Transverse colon (tissue), 4 donors: Measurements from ENCODE around the gene SYCE3. TPM values are rescaled to one million over a fixed set of nuclear protein-coding genes. Genes with fewer than 3 reads are reported as not detected.

Experiments used
- DNase-seq: peaks from one replicate; pipeline ENCODE4 v3.0.0-alpha.2; 2019
- H3K27ac ChIP-seq, 4 donors: fragments of 200-600 bp; sonication (generic); 2 replicates each; pipeline ENCODE4 v1.5.1; 2016 to 2018; ENCODE audit warnings: inconsistent platforms in 4 of 4
- H3K27me3 ChIP-seq: fragments of 200-600 bp; sonication (generic); 2 replicates; pipeline ENCODE4 v1.5.1; 2017; ENCODE audit warnings: inconsistent platforms
- H3K36me3 ChIP-seq, 4 donors: fragments of 200-600 bp; sonication (generic); 2 replicates each; pipeline ENCODE4 v1.5.1; 2017 to 2019; ENCODE audit warnings: inconsistent platforms in 4 of 4
- H3K4me1 ChIP-seq, 4 donors: fragments of 200-600 bp; sonication (generic); 2 replicates each; pipeline ENCODE4 v1.5.1; 2017 to 2020; ENCODE audit warnings: inconsistent platforms in 4 of 4
- H3K4me3 ChIP-seq, 4 donors: fragments of 200-600 bp; sonication (generic); 1 replicate in 1 of 4; 2 replicates in 3 of 4; pipeline versions ENCODE4 v1.5.1 to v1.6.1; 2017 to 2019; ENCODE audit warnings: inconsistent platforms in 4 of 4
- H3K9me3 ChIP-seq, 2 donors: fragments of 200-600 bp; sonication (generic); 2 replicates each; pipeline ENCODE4 v1.5.1; 2017 to 2019; ENCODE audit warnings: inconsistent platforms in 2 of 2
- EP300 ChIP-seq: sonication (generic); formaldehyde crosslinking; IDR thresholded peaks from one replicate; pipeline ENCODE4 v1.6.1; 2017; ENCODE audit warnings: antibody characterized with exemption, low read depth
- POLR2A ChIP-seq: fragments of 450-650 bp; IDR thresholded peaks from one replicate; pipeline ENCODE4 v1.6.1; 2016; ENCODE audit warnings: antibody characterized with exemption, mild to moderate bottlenecking, moderate library complexity
- POLR2AphosphoS5 ChIP-seq, 3 donors: sonication (generic); formaldehyde crosslinking; IDR thresholded peaks; one replicate each; pipeline ENCODE4 v1.6.1; 2016; ENCODE audit warnings: antibody characterized with exemption in 3 of 3
- WGBS, 2 donors: methylation state at CpG; one replicate each; pipeline ENCODE4 v1.1.5; 2018; ENCODE audit warnings: low coverage in 1 of 2; 5-methylcytosine and 5-hydroxymethylcytosine counted together
- in situ Hi-C, 4 donors: fragments of 200-750 bp; cut with MboI; loops; one replicate each; pipeline versions ENCODE4 v1.15.0 to v1.15.1; 2017; ENCODE audit warnings: low sequenced_read_pairs in 3 of 4, low pct_ligation_motif_present in 1 of 4, low pct_unique_long_range_greater_than_20kb in 1 of 4
- intact Hi-C: fragments of 100-400 bp; cut with DNase I; formaldehyde crosslinking; loops from one replicate; pipeline ENCODE4 v1.15.1; 2023; ENCODE audit warnings: low total_unique reads
- total RNA-seq, 4 donors: library from RNA; depleted of rRNA; stranded (reverse); fragments of >200 nt; gene quantifications; one replicate each; pipeline ENCODE4 v1.1.0, GENCODE V29; 2016
- TF ChIP-seq, protein P1 (sequence below), 5 experiments: fragments of 200-600 bp in 3 of 5; fragments of 450-650 bp in 2 of 5; sonication (generic) in 3 of 5; IDR thresholded peaks; 1 replicate in 2 of 5; 2 replicates in 3 of 5; pipeline ENCODE4 v1.5.1; 2016 to 2017; ENCODE audit warnings: antibody characterized with exemption in 5 of 5, inconsistent platforms in 3 of 5, mild to moderate bottlenecking in 2 of 5, moderate library complexity in 1 of 5

The SYCE3 gene
- total RNA-seq, 4 donors from 2014 or later, result not detected

DNA sequence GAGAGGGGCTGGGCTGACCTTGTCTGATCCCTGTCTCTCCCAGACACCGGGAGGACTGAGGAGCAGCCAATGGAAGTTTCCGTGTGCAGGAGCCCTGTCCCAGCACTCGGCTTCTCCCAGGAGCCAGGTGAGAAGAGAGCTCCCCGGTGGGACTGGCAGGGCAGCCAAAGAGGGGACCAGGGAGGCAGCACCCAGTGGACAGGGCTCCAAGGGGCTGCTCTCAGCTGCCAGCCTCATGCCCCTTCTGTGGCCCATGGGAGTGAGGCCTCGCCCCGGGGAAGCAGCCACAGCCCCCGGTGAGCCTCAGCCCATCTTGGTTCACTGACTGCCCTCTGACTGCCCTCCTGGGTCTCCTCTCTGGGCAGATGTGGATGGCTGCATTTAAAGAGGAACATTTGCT is 44.1 kb downstream of the SYCE3 start:
- 97% methylated on average over 6 of the region's 7 CpGs; no CpG with 5 or more reads in 1 of the 2 donors for WGBS, 2 donors
- H3K4me3 ChIP-seq, result no peak overlapping the region
- no peak overlapping the region for H3K27ac ChIP-seq
- H3K36me3 ChIP-seq, result peaks cover 0 to 21% (median 10%) of the 10 kb centered on the region in 4 donors
- H3K27me3 ChIP-seq, result no peaks in the 10 kb centered on the region
- in situ Hi-C loops, result no loop called here
- no peak for DNase-seq
- intact Hi-C loops, result no loop called here
- TF ChIP-seq POLR2AphosphoS5 (IDR thresholded peaks at IDR 0.05), result no peak
- TF ChIP-seq, protein P1, sequence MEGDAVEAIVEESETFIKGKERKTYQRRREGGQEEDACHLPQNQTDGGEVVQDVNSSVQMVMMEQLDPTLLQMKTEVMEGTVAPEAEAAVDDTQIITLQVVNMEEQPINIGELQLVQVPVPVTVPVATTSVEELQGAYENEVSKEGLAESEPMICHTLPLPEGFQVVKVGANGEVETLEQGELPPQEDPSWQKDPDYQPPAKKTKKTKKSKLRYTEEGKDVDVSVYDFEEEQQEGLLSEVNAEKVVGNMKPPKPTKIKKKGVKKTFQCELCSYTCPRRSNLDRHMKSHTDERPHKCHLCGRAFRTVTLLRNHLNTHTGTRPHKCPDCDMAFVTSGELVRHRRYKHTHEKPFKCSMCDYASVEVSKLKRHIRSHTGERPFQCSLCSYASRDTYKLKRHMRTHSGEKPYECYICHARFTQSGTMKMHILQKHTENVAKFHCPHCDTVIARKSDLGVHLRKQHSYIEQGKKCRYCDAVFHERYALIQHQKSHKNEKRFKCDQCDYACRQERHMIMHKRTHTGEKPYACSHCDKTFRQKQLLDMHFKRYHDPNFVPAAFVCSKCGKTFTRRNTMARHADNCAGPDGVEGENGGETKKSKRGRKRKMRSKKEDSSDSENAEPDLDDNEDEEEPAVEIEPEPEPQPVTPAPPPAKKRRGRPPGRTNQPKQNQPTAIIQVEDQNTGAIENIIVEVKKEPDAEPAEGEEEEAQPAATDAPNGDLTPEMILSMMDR (IDR thresholded peaks at IDR 0.05), result no peak
- no peak for TF ChIP-seq EP300
- TF ChIP-seq POLR2A, result no peak
- no peaks in the 10 kb centered on the region for H3K9me3 ChIP-seq
- H3K4me1 ChIP-seq, result peaks cover 0 to 9% (median 5%) of the 10 kb centered on the region in 4 donors

DNA sequence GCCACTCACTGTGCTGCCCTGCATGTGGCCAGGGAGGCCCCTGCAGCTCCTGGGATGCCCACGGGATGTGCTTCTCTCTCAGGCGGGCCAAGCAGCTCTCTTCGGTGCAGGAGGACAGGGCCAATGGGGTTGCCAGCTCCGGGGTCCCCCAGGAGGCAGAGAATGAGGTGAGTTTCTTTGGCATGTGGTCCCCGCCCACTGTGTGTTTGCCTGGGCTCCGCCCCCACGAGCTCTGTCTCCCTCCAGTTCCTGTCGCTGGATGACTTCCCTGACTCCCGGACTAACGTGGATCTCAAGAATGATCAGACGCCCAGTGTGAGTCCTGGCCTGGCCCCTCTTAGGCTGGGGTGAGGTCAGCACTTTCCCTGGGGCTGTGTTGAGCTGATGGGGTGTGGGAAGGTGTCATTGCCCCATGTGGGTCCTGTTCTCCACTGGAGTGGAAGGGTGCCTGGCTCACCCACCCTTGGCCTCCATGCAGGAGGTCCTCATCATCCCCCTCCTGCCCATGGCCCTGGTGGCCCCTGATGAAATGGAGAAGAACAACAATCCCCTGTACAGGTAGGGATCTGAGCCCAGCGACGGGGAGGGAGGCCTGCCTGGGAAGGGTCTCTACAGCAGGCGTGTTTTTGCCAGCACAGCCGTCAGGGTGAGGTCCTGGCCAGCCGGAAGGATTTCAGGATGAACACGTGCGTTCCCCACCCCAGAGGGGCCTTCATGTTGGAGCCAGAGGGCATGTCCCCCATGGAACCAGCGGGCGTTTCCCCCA is 45.0 kb downstream of the SYCE3 start:
- Histone ChIP-seq H3K27me3 (no peaks in the 10 kb centered on the region), H3K36me3 (peaks cover 0 to 21% (median 7%) of the 10 kb centered on the region in 4 donors), H3K27ac (no peak overlapping the region), H3K4me1 (no peaks in the 10 kb centered on the region), H3K9me3 (no peaks in the 10 kb centered on the region), H3K4me3 (no peak overlapping the region)
- in situ Hi-C loops (no loop called here), intact Hi-C loops (no loop called here)
- no peak for TF ChIP-seq EP300
- TF ChIP-seq POLR2A, result no peak
- TF ChIP-seq POLR2AphosphoS5 (IDR thresholded peaks at IDR 0.05), result no peak
- TF ChIP-seq, protein P1 (IDR thresholded peaks at IDR 0.05), result no peak
- DNase-seq, result no peak
- 91% methylated on average over 20 of the region's 20 CpGs; no CpG with 5 or more reads in 1 of the 2 donors for WGBS, 2 donors

DNA sequence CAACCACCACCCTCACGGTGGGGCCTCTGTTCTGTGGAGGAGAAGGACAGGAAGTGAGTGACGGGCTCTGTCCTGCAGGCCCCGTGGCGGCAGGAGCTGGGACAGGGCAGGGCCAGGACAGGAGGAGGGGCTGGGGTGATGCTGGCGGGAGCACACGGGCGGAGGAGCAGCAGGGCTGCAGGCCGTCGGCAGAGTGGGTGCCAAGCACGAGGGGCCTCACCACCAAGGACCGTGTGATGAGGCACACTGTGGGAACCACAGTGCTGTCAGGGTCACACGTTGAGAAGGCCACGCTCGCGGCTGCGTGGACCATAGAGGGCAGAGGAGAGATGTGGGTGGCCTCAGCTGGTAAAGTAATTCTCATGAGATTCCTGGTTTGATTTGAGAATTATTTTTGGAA is 45.8 kb downstream of the SYCE3 start:
- WGBS, 2 donors, result 50 to 82% methylated on average over 1 to 16 of the region's 16 CpGs
- TF ChIP-seq POLR2AphosphoS5 (IDR thresholded peaks at IDR 0.05) (no peak), POLR2A (no peak)
- TF ChIP-seq, protein P1 (IDR thresholded peaks at IDR 0.05), result no peak
- in situ Hi-C loops, result no loop called here

DNA sequence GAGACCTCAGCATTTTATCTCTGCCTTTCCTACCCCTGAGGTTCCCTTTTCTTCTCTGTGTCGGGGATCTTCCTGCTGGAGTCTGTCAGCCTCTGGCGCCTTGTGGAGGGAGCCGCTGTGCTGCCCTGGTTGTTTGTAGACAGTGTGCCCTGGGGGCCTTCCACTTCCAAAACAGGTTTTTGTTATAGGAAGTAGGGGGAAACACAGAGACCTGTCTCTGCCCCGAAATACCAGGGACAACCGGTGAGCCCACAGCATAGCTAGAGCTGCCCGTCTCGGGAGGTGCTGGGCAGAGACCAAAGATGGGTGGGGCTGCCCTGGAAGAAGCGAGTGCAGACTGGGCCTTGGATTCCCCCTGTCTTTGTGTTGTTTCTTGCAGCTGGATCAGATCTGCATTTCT is 46.7 kb downstream of the SYCE3 start:
- Histone ChIP-seq H3K36me3 (peaks cover 0 to 21% (median 5%) of the 10 kb centered on the region in 4 donors), H3K4me1 (no peaks in the 10 kb centered on the region), H3K27me3 (no peaks in the 10 kb centered on the region), H3K9me3 (no peaks in the 10 kb centered on the region), H3K27ac (no peak overlapping the region), H3K4me3 (no peak overlapping the region)
- in situ Hi-C loops (no loop called here), intact Hi-C loops (no loop called here)
- WGBS, 2 donors, result 94 to 100% methylated on average over 3 to 8 of the region's 8 CpGs
- no peak for DNase-seq
- TF ChIP-seq POLR2A, result no peak
- TF ChIP-seq, protein P1 (IDR thresholded peaks at IDR 0.05), result no peak
- no peak for TF ChIP-seq POLR2AphosphoS5 (IDR thresholded peaks at IDR 0.05)
- TF ChIP-seq EP300, result no peak

More for the DNA sequence above, 45.8 kb downstream of the SYCE3 start:
- Histone ChIP-seq H3K4me3 (no peak overlapping the region), H3K36me3 (peaks cover 0 to 21% (median 5%) of the 10 kb centered on the region in 4 donors), H3K27ac (no peak overlapping the region), H3K9me3 (no peaks in the 10 kb centered on the region), H3K27me3 (no peaks in the 10 kb centered on the region), H3K4me1 (no peaks in the 10 kb centered on the region)
- no peak for DNase-seq
- intact Hi-C loops, result no loop called here
